Retinal pigment epithelial cell (primary cell): ENCODE results near the gene CD9.

ENCODE experiments used
- DNase-seq: peaks from one replicate; pipeline ENCODE4 v3.0.0-alpha.2; 2010; ENCODE audit warnings: low read depth
- H3K4me3 ChIP-seq: 2 replicates; pipeline ENCODE4 v1.5.1; 2011; ENCODE audit warnings: mild to moderate bottlenecking, low read length, control low read depth, moderate library complexity
- TF ChIP-seq, protein P1 (sequence below): conservative IDR thresholded peaks from 2 replicates; pipeline ENCODE4 v1.5.1; 2011; ENCODE audit warnings: low read depth, low read length, control low read depth, inconsistent platforms

Gene CD9

GRCh38 chr12:6226679-6227051 is 26.5 kb downstream of the CD9 start:
- no peak for DNase-seq
- no peak overlapping the region for H3K4me3 ChIP-seq
- TF ChIP-seq, protein P1, sequence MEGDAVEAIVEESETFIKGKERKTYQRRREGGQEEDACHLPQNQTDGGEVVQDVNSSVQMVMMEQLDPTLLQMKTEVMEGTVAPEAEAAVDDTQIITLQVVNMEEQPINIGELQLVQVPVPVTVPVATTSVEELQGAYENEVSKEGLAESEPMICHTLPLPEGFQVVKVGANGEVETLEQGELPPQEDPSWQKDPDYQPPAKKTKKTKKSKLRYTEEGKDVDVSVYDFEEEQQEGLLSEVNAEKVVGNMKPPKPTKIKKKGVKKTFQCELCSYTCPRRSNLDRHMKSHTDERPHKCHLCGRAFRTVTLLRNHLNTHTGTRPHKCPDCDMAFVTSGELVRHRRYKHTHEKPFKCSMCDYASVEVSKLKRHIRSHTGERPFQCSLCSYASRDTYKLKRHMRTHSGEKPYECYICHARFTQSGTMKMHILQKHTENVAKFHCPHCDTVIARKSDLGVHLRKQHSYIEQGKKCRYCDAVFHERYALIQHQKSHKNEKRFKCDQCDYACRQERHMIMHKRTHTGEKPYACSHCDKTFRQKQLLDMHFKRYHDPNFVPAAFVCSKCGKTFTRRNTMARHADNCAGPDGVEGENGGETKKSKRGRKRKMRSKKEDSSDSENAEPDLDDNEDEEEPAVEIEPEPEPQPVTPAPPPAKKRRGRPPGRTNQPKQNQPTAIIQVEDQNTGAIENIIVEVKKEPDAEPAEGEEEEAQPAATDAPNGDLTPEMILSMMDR = no peak

DNA sequence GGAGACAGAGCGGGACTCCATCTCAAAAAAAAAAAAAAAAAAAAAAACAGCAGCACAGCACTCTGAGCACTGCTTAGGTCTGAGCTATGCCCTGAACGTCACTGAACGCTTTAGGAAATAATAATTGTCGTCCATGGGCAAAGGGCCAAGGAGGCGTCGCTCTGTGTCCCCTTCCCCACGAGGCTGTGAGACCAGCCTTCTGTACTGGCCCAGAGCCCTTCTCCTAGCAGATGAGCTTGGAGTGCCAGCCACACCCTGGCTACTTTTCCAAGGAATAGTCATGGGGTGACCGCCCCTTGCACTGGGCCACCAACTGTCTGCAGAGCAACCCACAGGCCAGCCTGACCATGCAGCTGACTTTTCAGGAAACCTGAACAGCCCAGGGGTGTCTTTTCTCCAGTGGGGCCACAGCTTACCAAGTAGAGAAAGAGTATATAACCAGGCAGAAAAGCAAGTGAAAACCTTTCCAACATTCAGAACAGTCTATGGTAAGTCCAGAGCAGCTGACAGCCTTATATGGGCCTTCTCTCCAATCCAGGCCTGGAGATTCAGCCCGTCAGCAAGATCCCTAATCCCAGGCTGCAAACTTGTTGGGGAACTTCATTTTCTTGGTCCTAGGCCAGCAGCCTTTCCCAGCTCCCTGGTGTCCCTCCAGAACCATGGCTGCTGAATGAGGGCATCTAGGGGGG is 28.5 kb downstream of the CD9 start:
- DNase-seq = no peak
- TF ChIP-seq, protein P1 = no peak
- H3K4me3 ChIP-seq = no peak overlapping the region

GRCh38 chr12:6229224-6230218 is 29.3 kb downstream of the CD9 start:
- no peak overlapping the region for H3K4me3 ChIP-seq
- DNase-seq = no peak
- TF ChIP-seq, protein P1 = no peak

- no peak overlapping the region for H3K4me3 ChIP-seq
- TF ChIP-seq, protein P1 = no peak
- DNase-seq = no peak
These were observed 30.3 kb downstream of the CD9 start for GRCh38 chr12:6230321-6231110.

DNA sequence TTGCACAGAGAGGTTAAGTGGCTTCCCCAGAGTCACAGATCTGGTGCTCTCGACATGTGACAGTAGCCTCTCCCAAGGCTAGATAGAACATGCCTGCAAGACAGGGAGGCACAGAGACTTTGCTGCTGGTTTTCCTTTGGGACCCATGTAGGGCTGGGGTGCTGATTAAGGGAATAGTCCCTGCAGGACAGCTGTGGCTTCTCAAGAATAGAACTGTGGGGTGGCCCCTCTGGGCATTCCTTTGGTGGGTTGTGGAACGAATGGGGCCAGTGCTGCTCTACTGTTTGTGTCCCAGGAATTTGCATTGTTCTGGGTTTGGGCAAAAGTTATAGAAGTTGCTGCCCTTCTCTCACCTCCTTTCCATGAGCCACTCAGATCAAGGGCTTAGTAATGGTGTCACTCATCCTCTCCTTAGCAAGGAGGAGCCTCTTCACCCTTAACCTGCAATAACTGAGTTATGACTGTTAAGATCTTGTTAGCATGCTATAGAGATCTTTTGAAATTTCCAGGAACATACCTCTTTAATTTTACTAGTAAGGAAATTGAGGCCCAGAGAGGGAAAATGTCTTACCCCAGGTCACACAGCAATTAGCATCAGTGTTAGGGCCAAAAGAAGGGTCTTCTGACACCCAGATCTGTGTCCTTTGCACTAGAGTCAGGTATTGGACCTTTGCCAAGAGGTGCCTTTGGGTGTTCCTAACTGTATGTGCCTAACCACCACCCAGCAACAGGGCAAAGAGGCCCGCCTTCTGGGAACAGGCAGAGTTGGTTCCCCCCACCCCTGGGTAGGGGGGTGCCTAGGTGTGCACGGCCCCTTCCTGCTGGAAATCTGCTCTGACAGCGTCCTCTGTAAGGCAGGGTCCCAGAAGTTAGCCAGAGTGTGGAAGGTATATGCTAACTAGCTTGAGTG is 31.4 kb downstream of the CD9 start:
- TF ChIP-seq, protein P1 = no peak
- no peak overlapping the region for H3K4me3 ChIP-seq
- no peak for DNase-seq
